ENCODE data around the gene ZNF575. TPM values are rescaled to one million over a fixed set of nuclear protein-coding genes. Genes with fewer than 3 reads are reported as not detected.

ZNF575 gene
- total and polyA plus RNA-seq, 2 donors (not counting 3 experiments of a cell fraction or from before 2014, with no cell fraction given): 0.57 to 3.0 TPM

DNA sequence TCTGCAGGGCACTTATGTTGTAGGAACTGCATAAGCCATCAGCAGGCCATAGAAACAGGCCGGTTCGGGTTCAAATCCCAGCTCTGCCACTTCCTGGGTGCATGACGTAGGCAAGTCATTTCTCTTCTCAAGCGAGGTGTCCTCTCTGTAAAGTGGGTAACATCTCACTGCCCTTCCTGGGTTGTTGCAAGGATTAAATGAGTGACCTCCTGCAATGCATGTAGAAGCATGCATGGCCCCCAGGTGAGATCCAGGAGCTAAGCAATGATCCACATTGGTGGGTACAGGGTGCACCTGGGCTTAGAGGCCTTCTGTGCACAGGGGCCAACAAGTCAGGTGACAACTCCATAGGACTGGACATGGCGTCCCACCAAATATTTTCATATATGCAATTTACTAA, 42.2 kb upstream of the ZNF575 start:
- Histone ChIP-seq H3K4me2 (ENCODE audit: insufficient read depth, low read length) (no peak overlapping the region), H3K9me1 (replicated peaks; ENCODE audit: control insufficient read depth, extremely low read depth, insufficient read depth, low read length) (no peaks in the 10 kb centered on the region), H3K27me3 (ENCODE audit: control insufficient read depth in 2 of 2, insufficient read depth in 2 of 2, low read length in 2 of 2) (no peaks in the 10 kb centered on the region), H3K9me3 (replicated peaks; ENCODE audit: control insufficient read depth, insufficient read depth, low read length) (no peaks in the 10 kb centered on the region), H3K4me1 (ENCODE audit: control insufficient read depth, extremely low read depth, insufficient read depth, low read length) (no peaks in the 10 kb centered on the region), H4K20me1 (replicated peaks; ENCODE audit: control insufficient read depth, extremely low read depth, insufficient read depth, low read length) (no peaks in the 10 kb centered on the region), H3K4me3 (replicated peaks in 1 of 3; ENCODE audit: insufficient read depth in 1 of 3, low read depth in 1 of 3, low read length in 3 of 3) (no peak overlapping the region), H3K9ac (replicated peaks; ENCODE audit: extremely low read depth, insufficient read depth, low read length) (no peak overlapping the region), H2AFZ (ENCODE audit: low read depth, low read length) (no peak overlapping the region), H3K79me2 (ENCODE audit: control insufficient read depth, insufficient read depth, low read length) (no peaks in the 10 kb centered on the region), H3K27ac (ENCODE audit: insufficient read depth, low read depth, low read length) (no peak overlapping the region), H3K36me3 (ENCODE audit: control insufficient read depth in 2 of 2, extremely low read depth in 1 of 2, insufficient read depth in 2 of 2, low read length in 2 of 2) (peaks cover 0 to 12% of the 10 kb centered on the region in 2 experiments)
- DNase-seq (ENCODE audit: low read depth, low spot score) (no peak), FAIRE-seq (no peak)
- TF ChIP-seq POLR2A (IDR thresholded peaks at IDR 0.05; ENCODE audit: low read depth, low read length) (no peak), JUN (IDR thresholded peaks at IDR 0.05; ENCODE audit: borderline replicate concordance, insufficient read depth, insufficient read length, low read depth) (no peak), MYC (IDR thresholded peaks at IDR 0.05; ENCODE audit: low read depth, low read length) (no peak)
- TF ChIP-seq, protein P1, sequence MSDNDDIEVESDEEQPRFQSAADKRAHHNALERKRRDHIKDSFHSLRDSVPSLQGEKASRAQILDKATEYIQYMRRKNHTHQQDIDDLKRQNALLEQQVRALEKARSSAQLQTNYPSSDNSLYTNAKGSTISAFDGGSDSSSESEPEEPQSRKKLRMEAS (IDR thresholded peaks at IDR 0.05; ENCODE audit: insufficient read depth, insufficient read length): no peak
- BruUV-seq (replicated peaks): no TSS peak
- ChIA-PET POLR2A (no interaction called here), CTCF (interaction anchor here (1.1 to 1.6 kb wide), 4 partner anchors 11 to 58 kb away, joined by 3 to 8 read pairs (median 4); no protein-coding TSS in a partner anchor)
- intact Hi-C loops (cut with micrococcal nuclease): no loop called here
- dilution Hi-C loops (cut with MboI; ENCODE audit: extremely low pct_ligation_motif_present, low sequenced_read_pairs): no loop called here

DNA sequence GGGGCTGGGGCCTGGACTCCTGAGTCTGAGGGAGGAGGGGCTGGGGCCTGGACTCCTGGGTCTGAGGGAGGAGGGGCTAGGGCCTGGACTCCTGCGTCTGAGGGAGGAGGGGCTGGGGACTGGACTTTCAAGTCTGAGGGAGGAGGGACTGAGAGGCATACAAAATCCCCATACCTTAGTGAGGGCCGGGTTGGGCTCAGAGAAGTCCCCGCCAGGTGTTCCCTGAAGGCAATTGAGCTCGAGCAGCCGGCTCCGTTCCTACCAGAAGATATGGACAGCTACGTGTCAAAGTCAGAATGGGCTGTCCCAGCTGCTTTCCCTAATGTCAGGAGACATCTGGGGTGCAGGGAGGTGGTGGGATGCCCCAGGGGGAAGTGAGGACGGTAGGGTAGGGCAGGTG, 37.9 kb upstream of the ZNF575 start:
- Histone ChIP-seq H3K4me3 (replicated peaks in 1 of 3; ENCODE audit: insufficient read depth in 1 of 3, low read depth in 1 of 3, low read length in 3 of 3) (no peak overlapping the region), H3K36me3 (ENCODE audit: control insufficient read depth in 2 of 2, extremely low read depth in 1 of 2, insufficient read depth in 2 of 2, low read length in 2 of 2) (peaks cover 0 to 12% of the 10 kb centered on the region in 2 experiments), H3K9me1 (replicated peaks; ENCODE audit: control insufficient read depth, extremely low read depth, insufficient read depth, low read length) (no peaks in the 10 kb centered on the region), H3K27ac (ENCODE audit: insufficient read depth, low read depth, low read length) (no peak overlapping the region), H3K4me2 (ENCODE audit: insufficient read depth, low read length) (no peak overlapping the region), H3K9me3 (replicated peaks; ENCODE audit: control insufficient read depth, insufficient read depth, low read length) (no peaks in the 10 kb centered on the region), H3K79me2 (ENCODE audit: control insufficient read depth, insufficient read depth, low read length) (no peaks in the 10 kb centered on the region), H3K4me1 (ENCODE audit: control insufficient read depth, extremely low read depth, insufficient read depth, low read length) (no peaks in the 10 kb centered on the region), H4K20me1 (replicated peaks; ENCODE audit: control insufficient read depth, extremely low read depth, insufficient read depth, low read length) (no peaks in the 10 kb centered on the region), H2AFZ (ENCODE audit: low read depth, low read length) (no peak overlapping the region), H3K27me3 (ENCODE audit: control insufficient read depth in 2 of 2, insufficient read depth in 2 of 2, low read length in 2 of 2) (no peaks in the 10 kb centered on the region), H3K9ac (replicated peaks; ENCODE audit: extremely low read depth, insufficient read depth, low read length) (no peak overlapping the region)
- intact Hi-C loops (cut with micrococcal nuclease): no loop called here
- no peak for FAIRE-seq
- TF ChIP-seq EZH2 (IDR thresholded peaks at IDR 0.05; ENCODE audit: borderline replicate concordance, low read depth, low read length, severe bottlenecking) (no peak), POLR2AphosphoS5 (IDR thresholded peaks at IDR 0.05; ENCODE audit: insufficient read depth, low read depth, low read length) (no peak), MYC (IDR thresholded peaks at IDR 0.05; ENCODE audit: low read depth, low read length) (no peak), JUN (IDR thresholded peaks at IDR 0.05; ENCODE audit: borderline replicate concordance, insufficient read depth, insufficient read length, low read depth) (no peak), FOS (IDR thresholded peaks at IDR 0.05; ENCODE audit: borderline replicate concordance, insufficient read depth, low read length) (no peak), POLR2A (IDR thresholded peaks at IDR 0.05; ENCODE audit: low read depth, low read length) (no peak), GATA2 (IDR thresholded peaks at IDR 0.05; ENCODE audit: insufficient read depth, insufficient read length, low read depth, low read length) (no peak)
- TF ChIP-seq, protein P2, sequence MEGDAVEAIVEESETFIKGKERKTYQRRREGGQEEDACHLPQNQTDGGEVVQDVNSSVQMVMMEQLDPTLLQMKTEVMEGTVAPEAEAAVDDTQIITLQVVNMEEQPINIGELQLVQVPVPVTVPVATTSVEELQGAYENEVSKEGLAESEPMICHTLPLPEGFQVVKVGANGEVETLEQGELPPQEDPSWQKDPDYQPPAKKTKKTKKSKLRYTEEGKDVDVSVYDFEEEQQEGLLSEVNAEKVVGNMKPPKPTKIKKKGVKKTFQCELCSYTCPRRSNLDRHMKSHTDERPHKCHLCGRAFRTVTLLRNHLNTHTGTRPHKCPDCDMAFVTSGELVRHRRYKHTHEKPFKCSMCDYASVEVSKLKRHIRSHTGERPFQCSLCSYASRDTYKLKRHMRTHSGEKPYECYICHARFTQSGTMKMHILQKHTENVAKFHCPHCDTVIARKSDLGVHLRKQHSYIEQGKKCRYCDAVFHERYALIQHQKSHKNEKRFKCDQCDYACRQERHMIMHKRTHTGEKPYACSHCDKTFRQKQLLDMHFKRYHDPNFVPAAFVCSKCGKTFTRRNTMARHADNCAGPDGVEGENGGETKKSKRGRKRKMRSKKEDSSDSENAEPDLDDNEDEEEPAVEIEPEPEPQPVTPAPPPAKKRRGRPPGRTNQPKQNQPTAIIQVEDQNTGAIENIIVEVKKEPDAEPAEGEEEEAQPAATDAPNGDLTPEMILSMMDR (IDR thresholded peaks at IDR 0.05; ENCODE audit: extremely low read depth in 1 of 2, insufficient read depth in 1 of 2, low read depth in 1 of 2, low read length in 2 of 2): no peak
- TF ChIP-seq, protein P1 (IDR thresholded peaks at IDR 0.05; ENCODE audit: insufficient read depth, insufficient read length): no peak
- BruUV-seq (replicated peaks): no TSS peak
- dilution Hi-C loops (cut with MboI; ENCODE audit: extremely low pct_ligation_motif_present, low sequenced_read_pairs): no loop called here
- ChIA-PET CTCF (interaction anchor here (0.7 to 3.4 kb wide), 5 partner anchors 11 to 63 kb away, joined by 3 to 14 read pairs (median 3); no protein-coding TSS in a partner anchor), POLR2A (no interaction called here)
- no peak for DNase-seq (ENCODE audit: low read depth, low spot score)

Measured in endothelial cell of umbilical vein (primary cell).